Ectodermal cell (in vitro differentiated cells): ENCODE data around the gene DHRSX.
"Not testable (repeated sequence)": the region's sequence is repeated elsewhere in the genome, so short reads cannot be mapped to it uniquely, and the experiment has no call there.

ENCODE experiments used
- H3K27ac ChIP-seq: 2 replicates; pipeline ENCODE4 v1.7.0; 2013; ENCODE audit warnings: mild to moderate bottlenecking, low read depth, low read length; ENCODE audit not compliant: insufficient read depth, poor library complexity, severe bottlenecking
- H3K27me3 ChIP-seq: 2 replicates; pipeline ENCODE4 v1.7.0; 2013; ENCODE audit warnings: mild to moderate bottlenecking, low read length; ENCODE audit not compliant: insufficient read depth, control insufficient read depth, poor library complexity, severe bottlenecking
- H3K36me3 ChIP-seq: one replicate; pipeline ENCODE4 v1.7.0; 2013; ENCODE audit warnings: low read length; ENCODE audit not compliant: control insufficient read depth, insufficient read depth
- H3K4me1 ChIP-seq: one replicate; pipeline ENCODE4 v1.7.0; 2013; ENCODE audit warnings: low read length; ENCODE audit not compliant: control insufficient read depth, insufficient read depth
- H3K4me3 ChIP-seq: 2 replicates; pipeline ENCODE4 v1.7.0; 2013; ENCODE audit warnings: low read depth, low read length, control low read depth; ENCODE audit not compliant: insufficient read depth
- H3K9me3 ChIP-seq: 2 replicates; pipeline ENCODE4 v1.7.0; 2013; ENCODE audit warnings: mild to moderate bottlenecking, low read length, moderate library complexity; ENCODE audit not compliant: control insufficient read depth
- WGBS, 2 experiments: methylation state at CpG; one replicate each; pipeline ENCODE4 v1.1.7; 2013; ENCODE audit warnings: missing lambda C conversion rate in 2 of 2; 5-methylcytosine and 5-hydroxymethylcytosine counted together

Gene DHRSX

GRCh38 chrX:2385224-2385623 lies 115.6 kb downstream of the DHRSX start:
- Histone ChIP-seq H3K4me1 (no peaks in the 10 kb centered on the region), H3K36me3 (no peaks in the 10 kb centered on the region), H3K9me3 (no peaks in the 10 kb centered on the region), H3K4me3 (no peak overlapping the region), H3K27me3 (no peaks in the 10 kb centered on the region), H3K27ac (no peak overlapping the region)
- WGBS, 2 experiments, result 95 to 97% methylated on average over 3 of the region's 3 CpGs

- H3K27ac ChIP-seq, result no peak overlapping the region
- no peak overlapping the region for H3K4me3 ChIP-seq
- no peaks in the 10 kb centered on the region for H3K36me3 ChIP-seq
- no peaks in the 10 kb centered on the region for H3K27me3 ChIP-seq
- no peaks in the 10 kb centered on the region for H3K9me3 ChIP-seq
- H3K4me1 ChIP-seq, result no peaks in the 10 kb centered on the region
- 94 to 100% methylated on average over 2 of the region's 4 CpGs for WGBS, 2 experiments
Measured at GRCh38 chrX:2384486-2384885, 116.3 kb downstream of the DHRSX start.

GRCh38 chrX:2383735-2384134 lies 117.0 kb downstream of the DHRSX start:
- Histone ChIP-seq H3K27ac (no peak overlapping the region), H3K4me3 (no peak overlapping the region), H3K27me3 (no peaks in the 10 kb centered on the region)

GRCh38 chrX:2383144-2383543 lies 117.6 kb downstream of the DHRSX start:
- Histone ChIP-seq H3K27ac (no peak overlapping the region), H3K36me3 (peaks cover 3% of the 10 kb centered on the region), H3K4me1 (no peaks in the 10 kb centered on the region), H3K27me3 (no peaks in the 10 kb centered on the region), H3K9me3 (no peaks in the 10 kb centered on the region), H3K4me3 (no peak overlapping the region)
- WGBS, 2 experiments, result 94% methylated on average over 1 of the region's 1 CpG

More at GRCh38 chrX:2383735-2384134, 117.0 kb downstream of the DHRSX start:
- Histone ChIP-seq H3K36me3 (peaks cover 3% of the 10 kb centered on the region), H3K9me3 (no peaks in the 10 kb centered on the region), H3K4me1 (no peaks in the 10 kb centered on the region)
- 94 to 97% methylated on average over 3 of the region's 3 CpGs for WGBS, 2 experiments

GRCh38 chrX:2382433-2383048 lies 118.2 kb downstream of the DHRSX start:
- 93 to 95% methylated on average over 3 of the region's 3 CpGs for WGBS, 2 experiments
- not testable (repeated sequence) for H3K9me3 ChIP-seq, H3K36me3 ChIP-seq, H3K4me1 ChIP-seq, H3K27ac ChIP-seq, H3K4me3 ChIP-seq, H3K27me3 ChIP-seq

- peaks cover 3% of the 10 kb centered on the region for H3K36me3 ChIP-seq
- H3K4me1 ChIP-seq, result no peaks in the 10 kb centered on the region
- WGBS, 2 experiments, result 94 to 95% methylated on average over 6 of the region's 6 CpGs
- no peaks in the 10 kb centered on the region for H3K9me3 ChIP-seq
- no peaks in the 10 kb centered on the region for H3K27me3 ChIP-seq
- no peak overlapping the region for H3K4me3 ChIP-seq
- H3K27ac ChIP-seq, result no peak overlapping the region
Measured at GRCh38 chrX:2376166-2376565, 124.6 kb downstream of the DHRSX start.

GRCh38 chrX:2374086-2374485 lies 126.7 kb downstream of the DHRSX start:
- H3K9me3 ChIP-seq, result no peaks in the 10 kb centered on the region
- peaks cover under 1% of the 10 kb centered on the region for H3K36me3 ChIP-seq
- H3K27me3 ChIP-seq, result no peaks in the 10 kb centered on the region
- WGBS, 2 experiments, result 78 to 93% methylated on average over 4 of the region's 4 CpGs
- no peaks in the 10 kb centered on the region for H3K4me1 ChIP-seq
- no peak overlapping the region for H3K4me3 ChIP-seq
- H3K27ac ChIP-seq, result no peak overlapping the region

- no peaks in the 10 kb centered on the region for H3K4me1 ChIP-seq
- H3K36me3 ChIP-seq, result no peaks in the 10 kb centered on the region
- H3K9me3 ChIP-seq, result no peaks in the 10 kb centered on the region
- no peaks in the 10 kb centered on the region for H3K27me3 ChIP-seq
- 90 to 95% methylated on average over 8 of the region's 8 CpGs for WGBS, 2 experiments
- no peak overlapping the region for H3K4me3 ChIP-seq
- H3K27ac ChIP-seq, result no peak overlapping the region
Measured at GRCh38 chrX:2373615-2374014, 127.2 kb downstream of the DHRSX start.

GRCh38 chrX:2371026-2371711 lies 129.6 kb downstream of the DHRSX start:
- no peak overlapping the region for H3K4me3 ChIP-seq
- H3K27me3 ChIP-seq, result no peaks in the 10 kb centered on the region
- H3K9me3 ChIP-seq, result no peaks in the 10 kb centered on the region
- no peak overlapping the region for H3K27ac ChIP-seq
- no peaks in the 10 kb centered on the region for H3K4me1 ChIP-seq
- H3K36me3 ChIP-seq, result no peaks in the 10 kb centered on the region
- WGBS, 2 experiments, result 88 to 90% methylated on average over 20 of the region's 20 CpGs

GRCh38 chrX:2370456-2370855 lies 130.3 kb downstream of the DHRSX start:
- H3K4me1 ChIP-seq, result no peaks in the 10 kb centered on the region
- 94 to 95% methylated on average over 8 of the region's 8 CpGs for WGBS, 2 experiments
- H3K36me3 ChIP-seq, result no peaks in the 10 kb centered on the region
- no peak overlapping the region for H3K4me3 ChIP-seq
- no peaks in the 10 kb centered on the region for H3K27me3 ChIP-seq
- no peaks in the 10 kb centered on the region for H3K9me3 ChIP-seq
- H3K27ac ChIP-seq, result no peak overlapping the region
